GM11168 (cell line): Measurements from ENCODE around the gene LYRM4.

Experiments
- in situ Hi-C: fragments of 300-500 bp; cut with MboI; formaldehyde crosslinking; loops from one replicate; pipeline ENCODE4 v1.12.0; 2022; ENCODE audit warnings: low sequenced_read_pairs; ENCODE audit not compliant: unreplicated experiment

Gene LYRM4

DNA sequence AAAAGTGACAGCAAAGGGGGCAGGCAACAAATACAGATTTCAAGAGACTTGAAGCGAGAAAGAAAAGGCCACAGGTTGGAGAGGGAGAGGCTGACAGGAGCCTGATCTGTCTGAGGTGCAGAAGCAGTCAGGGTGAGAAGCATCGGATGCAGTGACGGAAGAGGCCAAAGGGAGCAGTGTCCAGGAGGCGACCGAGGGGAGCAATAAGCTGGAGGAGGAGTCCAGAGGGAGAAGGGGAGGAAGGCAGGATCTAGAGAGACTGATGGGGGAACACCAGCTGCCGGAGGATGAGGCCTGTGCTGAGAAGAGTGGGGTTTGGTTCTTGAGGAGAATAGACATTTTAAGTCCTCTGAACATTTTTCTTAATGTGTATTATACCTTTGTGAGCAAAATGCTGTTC, 24.3 kb upstream of the LYRM4 start:
- in situ Hi-C loops = no loop called here

DNA sequence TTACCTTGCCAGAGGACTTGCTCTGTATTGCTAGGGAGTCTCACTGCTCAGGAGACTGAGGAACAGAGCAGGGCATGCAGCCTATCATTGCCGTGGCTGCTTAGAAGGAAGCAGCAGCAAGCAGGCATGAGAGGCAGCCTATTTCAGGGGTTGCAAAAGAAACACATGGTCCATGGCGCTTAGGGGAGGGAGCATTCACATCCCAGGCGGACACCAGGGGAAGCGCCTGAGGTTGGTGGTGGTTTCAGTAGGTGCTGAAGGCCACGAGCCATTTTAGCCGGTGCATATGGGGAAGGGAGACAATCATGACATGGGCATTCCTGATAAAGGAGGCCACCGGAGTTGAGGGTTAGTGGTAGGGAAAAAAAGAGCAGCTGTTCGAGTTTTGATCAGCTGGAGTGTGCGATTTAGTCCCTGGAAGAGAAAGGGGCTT, 21.5 kb upstream of the LYRM4 start:
- in situ Hi-C loops = no loop called here

DNA sequence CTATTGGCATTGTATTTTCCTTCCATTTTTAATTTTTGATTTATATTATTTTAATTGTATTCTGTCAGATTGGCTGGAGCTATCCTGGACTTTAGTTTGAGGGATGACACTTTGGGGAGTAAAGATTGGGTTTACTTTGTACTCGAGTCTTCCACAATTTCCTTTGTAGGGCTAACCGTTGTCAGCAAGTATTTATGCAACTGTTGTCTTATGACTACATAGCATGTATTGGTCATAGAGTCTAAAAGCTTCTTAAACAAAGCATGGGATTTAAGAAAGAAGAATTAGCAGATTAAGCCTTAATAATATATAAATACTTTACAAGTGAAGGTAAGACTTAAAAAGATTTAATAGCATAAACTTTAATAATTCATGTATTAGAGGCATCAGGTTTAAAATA, 20.2 kb upstream of the LYRM4 start:
- in situ Hi-C loops = no loop called here

DNA sequence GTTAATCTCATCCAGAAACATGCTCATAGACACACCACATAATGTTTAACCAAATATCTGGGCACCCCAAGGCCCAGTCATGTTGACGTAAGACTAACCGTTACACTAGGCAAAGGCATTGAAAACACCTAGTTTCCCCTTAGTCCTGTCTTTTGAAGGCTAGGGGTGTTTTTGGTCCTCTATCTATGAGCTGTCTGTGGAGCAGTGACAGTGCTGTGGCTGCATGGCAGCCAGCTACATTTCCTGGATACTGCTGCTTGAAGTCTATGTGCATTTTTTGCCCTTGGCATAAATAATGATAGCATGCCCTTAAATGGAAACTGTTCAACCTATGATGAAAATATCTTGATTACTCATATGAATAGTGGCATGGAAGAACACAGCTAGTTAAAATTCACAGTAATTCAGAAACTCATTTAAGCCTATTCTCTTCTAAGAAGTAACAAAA, 19.2 kb upstream of the LYRM4 start:
- in situ Hi-C loops = no loop called here

DNA sequence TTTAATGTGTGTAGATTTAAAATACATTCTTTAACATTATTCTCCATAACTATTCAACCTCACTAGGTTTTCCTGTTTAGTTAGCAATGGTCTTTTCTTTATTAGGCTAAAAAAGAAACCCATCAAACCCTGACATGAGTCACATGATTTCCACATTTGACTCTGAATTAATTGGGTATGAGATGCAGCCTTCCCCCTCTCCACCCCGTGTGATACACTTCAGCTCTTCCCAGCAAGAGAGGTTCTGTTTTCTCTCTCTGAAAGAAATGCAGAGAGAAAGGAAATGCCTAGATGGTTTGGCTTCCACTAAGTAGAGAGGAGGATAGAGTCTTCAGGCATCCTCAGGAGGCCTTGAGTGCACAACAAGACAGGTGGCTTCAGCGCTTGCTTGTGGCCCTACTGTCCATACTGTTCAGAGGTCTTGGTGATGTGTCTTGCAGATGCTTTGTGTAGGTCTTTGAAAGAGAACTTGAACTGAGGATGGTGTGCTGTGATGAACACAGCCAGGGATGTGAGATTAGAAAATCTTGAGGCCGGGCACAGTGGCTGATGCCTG, 17.9 kb upstream of the LYRM4 start:
- in situ Hi-C loops = no loop called here

DNA sequence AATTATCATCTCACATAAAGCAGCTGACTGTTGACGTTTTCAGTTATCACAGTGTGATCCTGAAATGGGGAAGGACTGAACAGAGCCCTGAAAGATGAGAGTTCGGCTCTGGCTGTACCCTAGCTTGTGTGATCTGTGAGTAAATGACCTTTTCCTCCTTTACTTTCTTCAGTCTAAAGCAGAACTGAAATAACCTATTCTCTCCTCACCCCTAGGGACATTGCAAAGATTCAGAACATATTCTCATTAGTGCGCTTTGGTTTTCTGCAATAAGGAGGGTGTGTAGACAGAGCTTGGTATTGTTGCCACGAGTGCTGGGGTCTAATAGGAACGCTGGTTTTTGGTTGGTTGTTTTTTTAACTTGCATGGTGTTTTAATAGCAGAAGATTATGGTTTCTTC, 17.3 kb upstream of the LYRM4 start:
- in situ Hi-C loops = no loop called here

DNA sequence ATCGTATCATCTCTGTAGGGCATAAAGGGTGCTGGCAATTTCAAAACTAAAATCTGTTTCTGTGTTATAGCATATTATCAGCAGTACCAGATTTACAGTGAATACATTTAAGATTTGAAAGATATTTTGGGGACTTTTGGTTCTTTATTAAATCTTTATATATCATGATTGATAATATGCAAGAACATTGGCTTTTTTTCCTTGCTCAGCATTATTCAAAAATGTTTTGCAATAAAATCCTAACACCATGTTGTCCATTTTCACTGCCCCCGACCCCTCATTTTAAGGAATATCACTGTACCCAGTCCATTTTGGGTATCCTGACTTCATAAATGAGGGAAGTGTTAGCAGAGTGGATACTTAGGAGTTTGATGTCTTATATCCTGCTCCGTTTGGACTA, 16.8 kb upstream of the LYRM4 start:
- in situ Hi-C loops = no loop called here

DNA sequence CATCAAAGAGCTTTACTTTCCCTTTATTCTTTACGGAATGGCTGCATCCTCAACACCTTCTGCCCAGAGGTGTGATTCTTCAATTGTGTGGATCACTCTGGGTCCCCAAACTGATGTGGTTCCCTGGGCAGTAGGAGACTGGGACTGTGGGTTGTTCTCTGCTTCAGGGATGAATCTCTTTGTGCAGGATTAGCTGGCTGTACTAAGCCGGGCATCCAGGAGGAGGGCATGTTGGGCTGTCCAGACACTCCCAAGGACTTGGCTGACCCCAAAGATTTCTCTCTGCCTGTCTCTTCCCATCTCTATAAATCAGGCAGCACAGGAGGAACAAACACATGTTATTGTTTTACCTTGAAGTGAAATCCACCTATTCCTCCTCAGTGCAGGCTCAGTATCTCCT, 15.8 kb upstream of the LYRM4 start:
- in situ Hi-C loops = no loop called here

DNA sequence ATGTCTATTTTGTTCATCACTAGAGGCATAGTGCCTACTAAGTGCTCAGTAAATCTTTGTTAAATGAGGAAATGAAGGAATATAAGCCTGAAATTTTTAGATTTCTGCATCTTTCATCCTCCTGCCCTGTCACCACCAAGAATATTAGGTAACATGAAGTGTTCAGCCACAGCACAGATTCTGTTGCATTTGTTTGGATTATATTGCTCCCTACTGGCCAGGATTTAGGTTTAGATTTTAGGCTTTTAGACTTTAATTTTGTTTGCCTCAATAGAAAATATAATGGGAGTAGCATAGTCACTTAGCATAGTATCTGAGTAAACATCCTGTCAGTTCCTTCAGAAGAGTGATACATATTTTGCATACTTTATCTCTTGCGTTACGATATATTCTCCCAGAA, 14.7 kb upstream of the LYRM4 start:
- in situ Hi-C loops = no loop called here

DNA sequence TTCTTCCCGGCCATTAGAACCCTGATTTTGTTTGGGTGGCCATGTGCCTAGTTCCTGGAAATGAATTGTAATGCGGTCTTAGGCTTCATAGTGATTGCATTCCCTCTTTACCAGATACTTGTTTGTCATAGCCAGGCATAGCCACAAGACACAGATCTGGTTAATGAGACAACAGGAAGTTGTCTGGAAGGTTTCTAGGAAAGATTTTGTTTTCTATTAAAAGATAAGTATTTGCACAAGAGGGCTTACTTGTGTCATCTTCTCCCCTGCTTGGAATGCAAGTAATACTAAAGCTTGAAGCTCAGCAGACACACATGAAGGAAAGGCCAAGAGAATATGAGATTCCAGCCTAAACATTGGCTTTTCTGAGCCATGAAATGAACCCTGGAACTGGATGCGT, 13.5 kb upstream of the LYRM4 start:
- in situ Hi-C loops = no loop called here

DNA sequence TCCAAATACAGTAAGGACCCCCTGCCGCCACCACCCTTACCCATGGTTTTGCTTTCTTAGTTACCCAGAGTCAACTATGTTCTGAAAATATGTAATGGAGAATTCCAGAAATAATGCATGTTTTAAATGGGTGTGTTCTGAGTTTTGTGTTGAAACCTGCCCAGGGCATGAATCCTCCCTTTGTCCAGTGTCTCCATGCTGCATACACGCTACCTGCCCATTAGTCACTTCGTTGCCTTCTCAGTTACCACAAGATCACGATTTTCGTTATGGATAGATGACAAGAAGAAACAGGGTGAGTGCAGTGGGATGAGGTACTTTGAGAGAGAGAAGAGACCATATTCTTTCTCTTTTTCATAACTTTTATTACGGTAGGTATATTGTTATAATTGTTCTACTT, 11.2 kb upstream of the LYRM4 start:
- in situ Hi-C loops = no loop called here

DNA sequence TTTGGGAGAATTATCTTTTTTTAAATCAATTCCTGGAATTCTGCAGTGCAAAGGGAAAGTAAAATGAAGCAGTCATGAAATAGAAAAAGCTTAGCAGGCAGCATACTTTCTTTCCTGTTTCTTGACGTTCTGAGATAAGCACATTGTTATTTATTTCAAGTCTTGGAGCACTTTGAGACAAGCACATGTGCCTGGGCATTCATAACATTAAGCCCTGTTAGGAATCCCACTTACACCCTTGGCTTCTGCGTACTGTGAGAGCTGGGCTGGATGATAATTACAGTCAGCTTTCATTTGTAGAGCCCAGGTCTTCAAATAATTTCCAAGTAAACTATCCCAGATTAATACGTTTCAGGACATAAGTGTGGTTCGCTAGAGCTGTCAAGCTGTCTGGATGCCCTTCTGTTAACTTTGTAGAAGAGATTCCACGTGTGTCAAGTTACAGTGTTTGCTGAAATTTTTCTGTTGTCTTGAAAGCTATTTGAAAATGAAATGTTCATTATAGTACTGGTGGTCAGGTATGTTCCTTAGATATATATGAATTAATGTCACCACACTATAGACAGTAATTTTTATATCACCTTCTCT, 9.4 kb upstream of the LYRM4 start:
- in situ Hi-C loops = no loop called here

DNA sequence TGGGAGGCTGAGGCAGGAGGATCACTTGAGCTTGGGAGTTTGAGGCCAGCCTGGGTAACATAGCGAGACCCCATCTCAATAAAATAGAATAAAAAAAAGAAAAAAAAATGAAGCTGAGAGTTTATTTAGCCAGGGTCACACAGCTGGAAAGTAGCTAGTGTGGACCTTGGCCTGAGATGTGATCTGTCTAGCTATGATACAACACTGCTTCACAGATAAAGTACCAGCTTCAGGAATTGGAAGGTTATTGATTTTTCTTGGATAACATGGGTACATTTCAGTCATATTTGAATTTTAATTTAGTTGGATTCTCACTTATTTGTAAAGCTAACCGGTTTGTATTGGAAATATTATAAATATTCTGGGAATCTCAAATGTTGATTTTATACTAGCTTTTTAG, 5.7 kb upstream of the LYRM4 start:
- in situ Hi-C loops = no loop called here

DNA sequence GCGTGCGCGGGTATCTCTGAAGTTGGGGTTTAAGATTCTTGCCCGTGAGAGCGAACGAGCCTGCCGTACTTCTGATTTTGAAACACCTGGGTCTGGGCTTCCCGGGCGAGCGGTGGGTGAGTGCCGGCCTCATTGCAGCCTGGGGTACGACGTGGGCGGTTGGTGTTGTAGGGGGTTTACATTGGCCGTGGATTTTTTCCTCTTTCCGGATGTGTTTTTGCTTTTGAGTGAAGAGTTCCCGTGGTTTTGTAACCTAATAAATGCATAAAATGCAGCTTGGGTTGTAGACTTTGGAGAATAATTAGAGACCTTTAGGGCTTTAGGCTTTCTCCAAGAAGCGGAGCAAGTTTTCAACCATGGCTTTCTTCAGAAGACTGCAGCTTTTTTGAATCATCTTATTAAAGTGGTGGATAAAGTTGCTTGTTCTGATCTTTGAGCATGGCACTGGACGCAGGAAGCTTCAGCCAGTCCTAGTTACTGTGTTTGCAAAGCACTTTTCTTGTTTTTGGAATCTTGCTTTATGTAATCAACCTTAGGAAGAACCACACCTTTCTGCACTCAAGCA, 877 bp upstream of the LYRM4 start:
- in situ Hi-C loops = no loop called here

DNA sequence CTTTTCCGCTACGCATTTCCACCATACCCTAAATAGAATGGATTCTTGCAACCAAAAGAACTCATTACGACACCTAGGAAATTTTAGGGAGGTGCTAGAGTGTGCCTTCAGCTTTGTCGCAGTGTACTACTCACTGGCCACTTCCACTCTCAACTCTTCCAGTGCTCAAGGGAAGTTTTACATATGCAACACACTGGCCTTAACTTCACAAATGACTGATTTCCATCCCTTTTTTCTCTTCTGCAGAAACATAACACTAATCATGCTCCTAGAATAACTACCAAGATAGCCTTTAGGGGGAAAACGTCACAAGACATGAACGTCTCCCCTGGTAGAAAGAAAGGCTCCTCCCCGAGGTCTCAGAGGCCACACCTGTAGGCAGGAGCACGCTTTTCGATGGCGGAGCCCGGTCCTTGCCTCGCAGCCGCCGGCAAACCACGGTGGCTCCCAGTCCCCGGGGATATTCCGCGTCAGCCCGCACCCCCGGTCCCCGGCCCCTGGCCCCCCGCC, 584 bp downstream of the LYRM4 start:
- in situ Hi-C loops = no loop called here

DNA sequence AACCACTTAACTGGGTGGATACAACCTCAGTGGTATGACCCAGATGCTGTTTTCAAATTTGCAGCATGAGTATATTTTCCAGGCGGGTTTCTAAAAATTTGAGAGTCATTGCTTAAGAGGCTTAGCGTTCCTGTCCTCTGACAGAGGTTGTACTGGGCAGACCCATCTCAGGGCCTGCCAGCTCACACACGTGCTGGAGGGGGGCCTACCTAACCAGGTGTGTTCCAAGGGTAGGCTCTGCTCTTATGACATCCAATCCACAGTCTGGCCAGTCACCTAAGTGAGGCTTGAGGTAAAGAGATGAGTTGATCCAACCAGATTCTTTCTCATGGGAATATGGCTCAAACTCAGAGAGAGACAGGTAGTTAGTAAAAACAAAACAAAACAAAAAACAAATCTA, 1.3 kb downstream of the LYRM4 start:
- in situ Hi-C loops = no loop called here

DNA sequence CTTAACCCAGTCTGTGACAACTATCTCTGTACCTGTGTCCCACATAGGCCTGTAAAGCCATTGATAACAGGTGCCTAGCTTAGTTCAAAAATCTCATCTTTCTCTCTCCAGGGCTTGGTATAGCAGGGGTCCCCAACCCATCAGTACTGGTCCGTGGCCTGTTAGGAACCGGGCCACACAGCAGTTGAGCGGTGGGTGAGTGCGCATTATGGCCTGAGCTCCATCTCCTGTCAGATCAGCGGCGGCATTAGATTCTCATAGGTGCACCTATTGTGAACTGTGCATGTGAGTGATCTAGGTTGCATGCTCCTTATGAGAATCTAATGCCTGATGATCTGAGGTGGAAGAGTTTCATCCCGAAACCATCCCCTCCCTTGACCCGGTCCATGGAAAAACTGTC, 3.4 kb downstream of the LYRM4 start:
- in situ Hi-C loops = no loop called here

DNA sequence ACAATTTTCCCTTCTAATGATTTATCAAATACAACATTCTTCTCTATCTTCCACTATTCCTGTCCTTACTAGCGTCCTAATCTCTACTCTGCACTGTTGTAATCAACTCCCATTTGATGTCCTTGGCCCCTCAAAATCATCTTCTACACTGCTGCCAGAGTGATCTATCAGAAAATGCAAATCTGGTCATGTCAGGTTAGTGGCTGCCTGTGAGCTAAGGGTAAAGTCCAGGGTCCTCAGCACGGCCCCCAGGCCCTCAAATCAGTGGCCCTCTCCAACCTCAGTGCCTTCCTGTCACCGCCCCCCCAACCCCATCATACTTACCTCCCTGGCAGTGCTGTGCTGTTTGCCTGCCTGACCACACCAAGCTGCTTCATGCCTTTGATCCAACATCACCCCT, 3.8 kb downstream of the LYRM4 start:
- in situ Hi-C loops = no loop called here

DNA sequence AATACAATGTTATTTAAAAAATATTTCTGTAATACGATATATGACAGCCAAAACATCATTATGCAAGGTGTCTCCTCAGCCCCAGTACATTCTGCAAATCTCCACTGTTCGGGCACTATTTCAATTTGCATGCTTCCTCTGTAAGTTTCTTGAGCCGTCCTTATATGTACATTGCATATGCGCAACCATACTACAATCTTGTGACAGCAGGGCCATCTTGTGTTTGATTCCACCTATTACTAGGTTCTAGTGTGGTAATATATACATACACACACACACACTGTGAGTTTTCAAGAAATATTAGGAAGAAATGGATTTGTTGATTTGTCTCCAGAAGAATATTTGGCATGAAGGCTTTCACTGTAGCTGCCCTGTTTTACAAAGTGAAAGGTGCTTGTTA, 9.8 kb downstream of the LYRM4 start:
- in situ Hi-C loops = no loop called here

DNA sequence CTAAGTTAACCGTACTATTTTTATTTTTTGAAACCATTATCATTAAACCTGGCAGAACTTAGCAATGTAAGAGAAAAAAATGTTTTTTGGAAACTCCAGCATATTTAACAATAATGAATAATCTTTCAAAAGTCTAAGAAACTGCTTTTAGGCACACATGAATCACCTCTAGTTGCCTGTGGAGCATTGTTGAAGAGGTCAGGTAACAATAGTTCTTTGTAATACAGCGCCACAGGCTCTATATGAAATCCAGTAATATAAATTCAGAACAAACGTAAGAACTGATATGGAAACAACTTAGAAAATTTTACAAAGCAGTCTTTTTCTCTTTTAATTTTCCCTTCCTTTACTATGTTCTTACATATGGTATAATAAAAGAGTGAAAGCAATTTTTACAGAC, 10.3 kb downstream of the LYRM4 start:
- in situ Hi-C loops = no loop called here

DNA sequence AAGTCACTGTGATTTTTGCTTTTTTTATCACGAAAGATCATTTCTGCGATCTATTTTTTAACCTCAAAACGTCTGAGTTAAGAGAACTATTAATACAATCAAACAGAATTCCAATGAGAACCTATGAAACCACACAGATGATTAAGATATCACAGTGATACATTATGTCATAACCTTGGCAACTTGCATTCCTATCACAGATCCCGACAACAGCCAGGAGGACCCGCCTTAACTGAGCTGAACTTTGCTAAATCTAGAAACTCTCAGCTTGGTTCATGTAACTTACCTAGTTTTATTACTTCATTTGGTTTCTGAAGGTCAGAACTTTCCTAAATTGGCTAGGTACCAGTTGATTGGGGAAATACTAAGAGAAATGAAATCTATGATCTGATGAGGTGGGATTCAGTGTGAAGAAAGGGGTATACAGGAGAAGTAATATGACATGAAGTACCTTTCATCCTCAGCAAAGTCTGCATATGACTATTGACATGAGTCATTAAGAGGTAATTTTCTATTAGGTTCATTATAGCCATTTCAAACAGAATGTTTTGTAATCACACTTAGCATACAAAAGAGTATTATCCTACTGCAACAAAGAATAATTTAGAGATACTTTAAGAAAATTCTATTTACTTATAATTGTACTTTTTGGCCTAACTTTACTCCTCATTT, 11.2 kb downstream of the LYRM4 start:
- in situ Hi-C loops = no loop called here
